Endodermal cell (in vitro differentiated cells): ENCODE results near the gene MIOS. TPM values are rescaled to one million over a fixed set of nuclear protein-coding genes. Genes with fewer than 3 reads are reported as not detected.

Source experiments
- DNase-seq: peaks from one replicate; pipeline ENCODE4 v3.0.0-alpha.2; 2017
- H3K27ac ChIP-seq: 2 replicates; pipeline ENCODE4 v1.5.1; 2013; ENCODE audit warnings: mild to moderate bottlenecking, low read depth, low read length, moderate library complexity
- H3K27me3 ChIP-seq: 2 replicates; pipeline ENCODE4 v1.6.1; 2013; ENCODE audit warnings: mild to moderate bottlenecking, low read length, moderate library complexity; ENCODE audit not compliant: insufficient read depth, control insufficient read depth, poor library complexity, severe bottlenecking
- H3K36me3 ChIP-seq: 2 replicates; pipeline ENCODE4 v1.7.0; 2013; ENCODE audit warnings: mild to moderate bottlenecking, low read length, moderate library complexity; ENCODE audit not compliant: control insufficient read depth, insufficient read depth
- H3K4me1 ChIP-seq: one replicate; pipeline ENCODE4 v1.7.0; 2013; ENCODE audit warnings: low read length; ENCODE audit not compliant: control insufficient read depth, insufficient read depth
- H3K4me3 ChIP-seq: 2 replicates; pipeline ENCODE4 v1.5.1; 2013; ENCODE audit warnings: mild to moderate bottlenecking, low read length, moderate library complexity
- H3K9ac ChIP-seq: 2 replicates; pipeline ENCODE4 v1.6.1; 2013; ENCODE audit warnings: mild to moderate bottlenecking, low read length, moderate library complexity; ENCODE audit not compliant: poor library complexity, severe bottlenecking; ENCODE audit errors: extremely low read depth
- H3K9me3 ChIP-seq: 2 replicates; pipeline ENCODE4 v1.6.1; 2013; ENCODE audit warnings: mild to moderate bottlenecking, low read length, moderate library complexity; ENCODE audit not compliant: control insufficient read depth
- H3K27ac Mint-ChIP-seq: 2 replicates; pipeline ENCODE4 v1.8.0; 2020; ENCODE audit warnings: mixed read lengths
- H3K27me3 Mint-ChIP-seq: 2 replicates; pipeline ENCODE4 v1.8.0; 2021; ENCODE audit warnings: mild to moderate bottlenecking, mixed read lengths; ENCODE audit not compliant: insufficient read depth
- H3K36me3 Mint-ChIP-seq: 2 replicates; pipeline ENCODE4 v1.8.0; 2020; ENCODE audit warnings: low read depth, mixed read lengths
- H3K4me1 Mint-ChIP-seq: 2 replicates; pipeline ENCODE4 v1.8.0; 2020; ENCODE audit warnings: mixed read lengths
- H3K4me3 Mint-ChIP-seq: 2 replicates; pipeline ENCODE4 v1.8.0; 2020; ENCODE audit warnings: mild to moderate bottlenecking, moderate library complexity, mixed read lengths
- H3K9me3 Mint-ChIP-seq: 2 replicates; pipeline ENCODE4 v1.8.0; 2020; ENCODE audit warnings: mild to moderate bottlenecking, mixed read lengths
- CTCF ChIP-seq: fragments of 200-600 bp; sonication (generic); conservative IDR thresholded peaks from 2 replicates; pipeline ENCODE4 v1.5.0; 2021; ENCODE audit warnings: antibody characterized with exemption, mild to moderate bottlenecking
- WGBS, 2 experiments: methylation state at CpG; one replicate each; pipeline versions ENCODE4 v1.1.5 to v1.1.7; 2013; ENCODE audit warnings: missing lambda C conversion rate in 2 of 2, mixed read lengths in 1 of 2; ENCODE audit not compliant: insufficient coverage in 1 of 2, insufficient read length in 1 of 2; 5-methylcytosine and 5-hydroxymethylcytosine counted together
- total RNA-seq, 2 donors: library from RNA; stranded (reverse); fragmentation: NEBNext Ultra II Directional in 1 of 2; extraction: Animal tissue kit (Norgen Biotek cat#: 25700) in 1 of 2; gene quantifications; 2 replicates in 1 of 2; 3 replicates in 1 of 2; pipeline ENCODE4 v1.2.1, GENCODE V29; 2021

The MIOS gene
- total RNA-seq, 2 donors from 2014 or later = 53.3 to 55.8 TPM

GRCh38 chr7:7609330-7609729 is 42.6 kb downstream of the MIOS start:
- WGBS, 2 experiments = 89% methylated on average over 2 of the region's 2 CpGs; no CpG with 5 or more reads in 1 of the 2 experiments
- H3K9me3 ChIP-seq = no peaks in the 10 kb centered on the region
- no peak for TF ChIP-seq CTCF
- DNase-seq = no peak
- H3K36me3 ChIP-seq = peaks cover 40% of the 10 kb centered on the region
- H3K27me3 Mint-ChIP-seq = no peaks in the 10 kb centered on the region
- no peaks in the 10 kb centered on the region for H3K4me1 Mint-ChIP-seq
- no peak overlapping the region for H3K4me3 ChIP-seq
- no peaks in the 10 kb centered on the region for H3K9me3 Mint-ChIP-seq
- H3K27ac Mint-ChIP-seq = no peak overlapping the region
- H3K4me3 Mint-ChIP-seq = no peak overlapping the region
- H3K4me1 ChIP-seq = no peaks in the 10 kb centered on the region
- no peak overlapping the region for H3K9ac ChIP-seq
- no peaks in the 10 kb centered on the region for H3K27me3 ChIP-seq
- peaks cover 19% of the 10 kb centered on the region for H3K36me3 Mint-ChIP-seq
- H3K27ac ChIP-seq = no peak overlapping the region

GRCh38 chr7:7612519-7612918 is 45.8 kb downstream of the MIOS start:
- no peak overlapping the region for H3K27ac ChIP-seq
- no peaks in the 10 kb centered on the region for H3K9me3 ChIP-seq
- H3K4me3 ChIP-seq = no peak overlapping the region
- Mint-ChIP-seq H3K27ac (no peak overlapping the region), H3K4me1 (no peaks in the 10 kb centered on the region), H3K9me3 (no peaks in the 10 kb centered on the region), H3K4me3 (no peak overlapping the region), H3K27me3 (peaks cover 2% of the 10 kb centered on the region), H3K36me3 (peaks cover 5% of the 10 kb centered on the region)
- peaks cover 24% of the 10 kb centered on the region for H3K36me3 ChIP-seq
- no peak overlapping the region for H3K9ac ChIP-seq
- no peak for TF ChIP-seq CTCF
- H3K27me3 ChIP-seq = no peaks in the 10 kb centered on the region
- 100% methylated on average over 1 of the region's 1 CpG; no CpG with 5 or more reads in 1 of the 2 experiments for WGBS, 2 experiments
- H3K4me1 ChIP-seq = no peaks in the 10 kb centered on the region
- DNase-seq = no peak

GRCh38 chr7:7613210-7613609 is 46.5 kb downstream of the MIOS start:
- WGBS, 2 experiments = 75% methylated on average over 1 of the region's 1 CpG; no CpG with 5 or more reads in 1 of the 2 experiments
- no peak for TF ChIP-seq CTCF
- H3K9ac ChIP-seq = no peak overlapping the region

More at GRCh38 chr7:7613210-7613609, 46.5 kb downstream of the MIOS start:
- H3K27ac Mint-ChIP-seq = no peak overlapping the region
- Histone ChIP-seq H3K27me3 (no peaks in the 10 kb centered on the region), H3K36me3 (peaks cover 17% of the 10 kb centered on the region), H3K27ac (no peak overlapping the region), H3K4me1 (no peaks in the 10 kb centered on the region), H3K4me3 (no peak overlapping the region), H3K9me3 (no peaks in the 10 kb centered on the region)
- H3K4me3 Mint-ChIP-seq = no peak overlapping the region
- no peaks in the 10 kb centered on the region for H3K4me1 Mint-ChIP-seq
- no peak for DNase-seq
- H3K36me3 Mint-ChIP-seq = no peaks in the 10 kb centered on the region
- no peaks in the 10 kb centered on the region for H3K9me3 Mint-ChIP-seq
- H3K27me3 Mint-ChIP-seq = peaks cover 2% of the 10 kb centered on the region
